ENCODE measurements around the gene NR2F2. TPM values are rescaled to one million over a fixed set of nuclear protein-coding genes. Genes with fewer than 3 reads are reported as not detected.

The NR2F2 gene
- total RNA-seq, 6 experiments from 2014 or later: 11.6 to 30.0 (median 20.7) TPM

GRCh38 chr15:96339619-96340347, 9.3 kb downstream of the NR2F2 start:
- DNase-seq: no peak
- peak overlapping the region; percentile 90 to 97 (median 91) for H3K27ac ChIP-seq
- intact Hi-C loops (cut with DNase I): loop anchor here in 1 of 2 donors (10.0 kb wide), 1 partner anchor 155 kb away; no protein-coding TSS in a partner anchor
- H3K36me3 ChIP-seq: peaks cover 0 to 6% (median 2%) of the 10 kb centered on the region in 4 donors
- H3K4me3 ChIP-seq: peak overlapping the region; percentile 60 to 73 (median 68)
- H3K27me3 ChIP-seq: no peaks in the 10 kb centered on the region
- H3K4me1 ChIP-seq: peaks cover 0 to 12% (median under 1%) of the 10 kb centered on the region in 4 donors
- WGBS (ENCODE audit: insufficient coverage, low coverage, low lambda C conversion rate, missing lambda C conversion rate): 5% methylated on average over 8 of the region's 8 CpGs
- TF ChIP-seq CTCF (IDR thresholded peaks at IDR 0.05): no peak
- H3K9me3 ChIP-seq: no peaks in the 10 kb centered on the region
- ATAC-seq: no peak

DNA sequence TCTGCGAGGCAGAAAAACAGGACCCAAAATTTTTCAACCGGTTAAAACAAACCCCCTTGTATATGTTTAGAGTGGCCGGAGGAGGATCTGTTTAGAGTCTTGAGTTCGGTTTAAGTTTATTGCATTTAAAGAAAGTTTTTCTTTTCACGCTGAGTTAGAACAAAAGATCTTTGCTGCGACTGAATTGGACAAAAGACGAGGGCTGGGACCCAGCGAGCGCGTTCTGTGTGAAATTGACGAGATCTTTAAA, 9.8 kb downstream of the NR2F2 start:
- H3K27me3 ChIP-seq: no peaks in the 10 kb centered on the region
- 2% methylated on average over 11 of the region's 11 CpGs for WGBS (ENCODE audit: insufficient coverage, low coverage, low lambda C conversion rate, missing lambda C conversion rate)
- intact Hi-C loops (cut with DNase I): loop anchor here in 1 of 2 donors (10.0 kb wide), 1 partner anchor 155 kb away; no protein-coding TSS in a partner anchor

DNA sequence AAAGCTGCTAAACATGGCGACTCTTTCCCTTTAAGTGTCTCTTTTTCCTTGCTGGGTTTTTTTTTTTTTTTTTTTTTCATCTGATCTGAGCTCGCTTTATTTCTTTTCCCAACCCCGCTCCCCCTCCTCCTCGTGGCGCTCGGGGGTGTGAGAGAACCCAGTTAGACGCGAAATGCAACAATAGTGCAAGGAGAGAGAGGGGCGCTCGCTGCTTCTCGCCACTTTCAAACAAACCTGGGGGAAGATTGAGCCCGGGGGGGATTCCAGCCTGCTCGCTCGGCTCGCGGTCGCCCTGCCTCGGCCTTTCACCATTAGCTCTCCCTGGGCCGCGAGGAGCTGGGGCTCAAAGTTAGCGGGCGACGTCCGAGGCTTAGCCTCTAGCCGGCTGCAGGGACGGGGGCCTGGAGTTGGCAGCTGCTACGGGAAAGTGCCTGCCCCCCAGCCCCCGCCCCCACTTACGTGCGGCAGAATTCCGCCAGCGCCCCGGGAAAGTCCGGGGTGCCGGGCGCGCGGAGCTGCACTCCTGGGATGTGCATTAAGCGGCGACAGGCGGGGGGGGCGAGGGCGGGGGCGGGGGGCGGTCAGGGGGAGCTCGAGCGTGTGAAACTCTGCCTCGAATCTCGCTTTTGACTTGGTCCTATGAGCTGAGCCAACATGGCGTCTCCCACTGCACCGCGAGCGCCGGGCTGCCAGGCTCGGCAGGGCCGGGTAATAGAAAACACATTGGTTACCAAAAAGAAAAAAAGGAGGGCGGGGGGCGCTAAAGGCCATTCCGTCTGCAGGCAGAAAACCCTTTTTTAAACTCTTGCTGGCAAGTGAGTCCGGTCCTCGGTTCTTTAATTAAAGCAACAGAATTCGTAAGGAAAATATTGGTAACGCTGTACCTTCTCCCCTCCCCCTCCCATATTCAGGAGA, 10.4 kb downstream of the NR2F2 start:
- DNase-seq: peak in 2 of 3 donors; percentile 52 to 61
- WGBS (ENCODE audit: insufficient coverage, low coverage, low lambda C conversion rate, missing lambda C conversion rate): 1% methylated on average over 42 of the region's 63 CpGs
- TF ChIP-seq CTCF (IDR thresholded peaks at IDR 0.05): no peak
- TF ChIP-seq POLR2A (IDR thresholded peaks at IDR 0.05): no peak
- peaks cover 0 to 12% (median 3%) of the 10 kb centered on the region in 4 donors for H3K4me1 ChIP-seq
- peak overlapping the region; percentile 90 to 97 (median 91) for H3K27ac ChIP-seq
- intact Hi-C loops (cut with DNase I): loop anchor here in 1 of 2 donors (10.0 kb wide), 1 partner anchor 156 kb away; no protein-coding TSS in a partner anchor
- H3K4me3 ChIP-seq: peak overlapping the region; percentile 60 to 73 (median 68)
- no peaks in the 10 kb centered on the region for H3K9me3 ChIP-seq
- no peaks in the 10 kb centered on the region for H3K27me3 ChIP-seq
- H3K36me3 ChIP-seq: no peaks in the 10 kb centered on the region
- peak; percentile 8 to 28 (median 18) for ATAC-seq

More for the DNA sequence above, 9.8 kb downstream of the NR2F2 start:
- peak overlapping the region; percentile 60 to 73 (median 68) for H3K4me3 ChIP-seq
- H3K27ac ChIP-seq: peak overlapping the region; percentile 90 to 97 (median 91)
- peaks cover 0 to 12% (median 2%) of the 10 kb centered on the region in 4 donors for H3K4me1 ChIP-seq
- DNase-seq (no peak), ATAC-seq (no peak)
- TF ChIP-seq POLR2A (IDR thresholded peaks at IDR 0.05) (no peak), CTCF (IDR thresholded peaks at IDR 0.05) (no peak)
- H3K9me3 ChIP-seq: no peaks in the 10 kb centered on the region
- H3K36me3 ChIP-seq: peaks cover 0 to 1% (median 0%) of the 10 kb centered on the region in 4 donors

DNA sequence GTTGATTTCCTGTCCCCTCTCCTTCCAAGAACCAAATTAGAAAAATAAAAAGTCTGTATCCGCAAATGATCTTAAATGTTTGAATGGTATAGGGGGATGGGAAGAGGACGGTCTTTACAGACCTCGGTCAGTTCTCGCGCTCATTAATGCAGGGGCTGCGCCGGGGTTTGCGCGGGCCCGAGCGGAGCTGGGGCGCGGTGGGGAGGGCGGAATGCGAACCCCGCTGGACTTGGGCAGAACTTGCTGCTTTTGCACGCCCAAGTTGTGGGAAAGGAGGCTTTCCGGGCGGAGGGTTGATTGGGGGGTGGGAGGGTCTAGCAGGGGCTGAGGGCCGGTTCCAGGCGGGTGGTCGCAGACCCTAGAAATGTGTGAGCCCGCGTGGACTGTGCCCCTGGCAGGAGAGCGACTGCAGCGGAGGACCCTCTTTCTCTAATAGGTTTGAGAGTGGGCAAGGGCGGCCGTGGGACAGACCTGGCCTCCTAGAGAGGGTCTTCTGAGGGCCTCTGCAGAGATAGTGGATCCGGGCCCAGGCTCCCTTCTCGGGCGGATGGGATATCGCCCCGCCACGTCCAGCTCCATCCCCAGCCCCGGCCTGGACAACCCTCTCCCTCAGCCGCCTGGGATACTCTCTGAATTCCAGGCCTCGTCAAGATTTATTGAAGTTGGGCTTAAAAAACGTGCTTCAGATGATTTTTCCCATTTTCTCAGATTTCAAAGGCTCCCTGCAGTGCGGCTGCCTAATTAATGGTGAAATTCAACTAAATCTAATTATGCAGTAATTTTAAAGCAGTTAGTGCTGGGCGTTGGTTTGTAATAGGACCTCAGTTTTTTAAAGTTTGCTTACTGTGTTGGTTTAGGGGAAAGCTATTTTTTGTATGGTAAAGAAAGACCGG, 11.3 kb downstream of the NR2F2 start:
- intact Hi-C loops (cut with DNase I): loop anchor here in 1 of 2 donors (10.0 kb wide), 1 partner anchor 157 kb away; no protein-coding TSS in a partner anchor
- no peak for ATAC-seq
- 33% methylated on average over 21 of the region's 41 CpGs for WGBS (ENCODE audit: insufficient coverage, low coverage, low lambda C conversion rate, missing lambda C conversion rate)

More for the DNA sequence above, 11.3 kb downstream of the NR2F2 start:
- peak overlapping the region; percentile 90 to 97 (median 91) for H3K27ac ChIP-seq
- H3K4me1 ChIP-seq: peaks cover 0 to 12% (median 3%) of the 10 kb centered on the region in 4 donors
- H3K9me3 ChIP-seq: no peaks in the 10 kb centered on the region
- H3K27me3 ChIP-seq: no peaks in the 10 kb centered on the region
- no peaks in the 10 kb centered on the region for H3K36me3 ChIP-seq
- peak overlapping the region; percentile 60 to 73 (median 68) for H3K4me3 ChIP-seq
- no peak for TF ChIP-seq CTCF (IDR thresholded peaks at IDR 0.05)
- TF ChIP-seq POLR2A (IDR thresholded peaks at IDR 0.05): no peak
- peak in 1 of 3 donors; percentile 40 for DNase-seq

Measured in right lobe of liver (tissue), 6 donors.